ENCODE measurements around the gene ZFAND3.

- TF ChIP-seq CTCF (IDR thresholded peaks at IDR 0.05; ENCODE audit: extremely low read depth in 1 of 2, insufficient read depth in 1 of 2, low read depth in 1 of 2, low read length in 2 of 2) = no peak
- TF ChIP-seq POLR2A (IDR thresholded peaks at IDR 0.05; ENCODE audit: low read depth, low read length) = no peak
- TF ChIP-seq POLR2AphosphoS5 (IDR thresholded peaks at IDR 0.05; ENCODE audit: insufficient read depth, low read depth, low read length) = no peak
- TF ChIP-seq EZH2 (IDR thresholded peaks at IDR 0.05; ENCODE audit: borderline replicate concordance, low read depth, low read length, severe bottlenecking) = no peak
- no peak for TF ChIP-seq MYC (IDR thresholded peaks at IDR 0.05; ENCODE audit: low read depth, low read length)
- no peak for TF ChIP-seq GATA2 (IDR thresholded peaks at IDR 0.05; ENCODE audit: insufficient read depth, insufficient read length, low read depth, low read length)
- no peak for TF ChIP-seq MAX (IDR thresholded peaks at IDR 0.05; ENCODE audit: insufficient read depth, insufficient read length)
- TF ChIP-seq FOS (IDR thresholded peaks at IDR 0.05; ENCODE audit: borderline replicate concordance, insufficient read depth, low read length) = no peak
- no peak for TF ChIP-seq JUN (IDR thresholded peaks at IDR 0.05; ENCODE audit: borderline replicate concordance, insufficient read depth, insufficient read length, low read depth)
Observed at GRCh38 chr6:38188677-38189335, 369.3 kb downstream of the ZFAND3 start.
